ENCODE measurements around the gene FBXL14.

DNA sequence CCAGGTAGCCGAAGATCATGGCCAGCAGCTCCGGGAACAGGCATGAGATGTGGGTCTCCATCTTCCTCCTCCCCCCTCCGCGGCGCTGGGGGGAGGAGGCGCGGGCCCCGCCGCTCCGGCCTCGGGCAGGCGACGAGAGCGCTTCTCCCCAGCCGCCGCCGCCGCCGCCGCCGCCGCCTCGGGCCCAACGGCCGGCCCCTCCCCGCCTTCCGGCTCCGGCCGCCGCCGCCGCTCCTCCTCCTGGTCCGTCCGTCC is 448 bp downstream of the FBXL14 start:
- TF ChIP-seq, protein P1, sequence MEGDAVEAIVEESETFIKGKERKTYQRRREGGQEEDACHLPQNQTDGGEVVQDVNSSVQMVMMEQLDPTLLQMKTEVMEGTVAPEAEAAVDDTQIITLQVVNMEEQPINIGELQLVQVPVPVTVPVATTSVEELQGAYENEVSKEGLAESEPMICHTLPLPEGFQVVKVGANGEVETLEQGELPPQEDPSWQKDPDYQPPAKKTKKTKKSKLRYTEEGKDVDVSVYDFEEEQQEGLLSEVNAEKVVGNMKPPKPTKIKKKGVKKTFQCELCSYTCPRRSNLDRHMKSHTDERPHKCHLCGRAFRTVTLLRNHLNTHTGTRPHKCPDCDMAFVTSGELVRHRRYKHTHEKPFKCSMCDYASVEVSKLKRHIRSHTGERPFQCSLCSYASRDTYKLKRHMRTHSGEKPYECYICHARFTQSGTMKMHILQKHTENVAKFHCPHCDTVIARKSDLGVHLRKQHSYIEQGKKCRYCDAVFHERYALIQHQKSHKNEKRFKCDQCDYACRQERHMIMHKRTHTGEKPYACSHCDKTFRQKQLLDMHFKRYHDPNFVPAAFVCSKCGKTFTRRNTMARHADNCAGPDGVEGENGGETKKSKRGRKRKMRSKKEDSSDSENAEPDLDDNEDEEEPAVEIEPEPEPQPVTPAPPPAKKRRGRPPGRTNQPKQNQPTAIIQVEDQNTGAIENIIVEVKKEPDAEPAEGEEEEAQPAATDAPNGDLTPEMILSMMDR (conservative IDR thresholded peaks at IDR 0.05 in 1 of 2, IDR thresholded peaks at IDR 0.05 in 1 of 2; ENCODE audit: extremely low read depth in 1 of 2, insufficient read depth in 1 of 2, low read depth in 1 of 2, low read length in 2 of 2), result no peak
- no peak for TF ChIP-seq EZH2 (IDR thresholded peaks at IDR 0.05; ENCODE audit: borderline replicate concordance, low read length)
